HG03175 (cell line): ENCODE results near the gene GOLGA8Q.
"Not testable (repeated sequence)": the region's sequence is repeated elsewhere in the genome, so short reads cannot be mapped to it uniquely, and the experiment has no call there.

Source experiments
- ATAC-seq: cut with Tn5 transposase; IDR thresholded peaks from one replicate; pipeline ENCODE4 v1.9.1; 2021; ENCODE audit warnings: mild to moderate bottlenecking, moderate library complexity; ENCODE audit not compliant: unreplicated experiment

GOLGA8Q gene

GRCh38 chr15:30551750-30552149 is at the start of gene GOLGA8Q:
GOLGA8Q (plus strand) TSS chr15:30552050; CDS start chr15:30552078, 28 bp downstream.
- not testable (repeated sequence) for ATAC-seq

GRCh38 chr15:30502904-30503781 is 48.7 kb upstream of the GOLGA8Q start:
- ATAC-seq: not testable (repeated sequence)

- ATAC-seq: not testable (repeated sequence)
Observed at GRCh38 chr15:30504162-30504843, 47.5 kb upstream of the GOLGA8Q start.

- not testable (repeated sequence) for ATAC-seq
Observed at GRCh38 chr15:30514545-30514944, 37.3 kb upstream of the GOLGA8Q start.

- not testable (repeated sequence) for ATAC-seq
Observed at GRCh38 chr15:30523453-30524243, 28.2 kb upstream of the GOLGA8Q start.

- ATAC-seq: not testable (repeated sequence)
Observed at GRCh38 chr15:30525912-30526311, 25.9 kb upstream of the GOLGA8Q start.

GRCh38 chr15:30529049-30529448 is 22.8 kb upstream of the GOLGA8Q start:
- ATAC-seq: not testable (repeated sequence)

- ATAC-seq: not testable (repeated sequence)
Observed at GRCh38 chr15:30566949-30567348, 15.1 kb downstream of the GOLGA8Q start.

- ATAC-seq: not testable (repeated sequence)
Observed at GRCh38 chr15:30573012-30573491, 21.2 kb downstream of the GOLGA8Q start.

- ATAC-seq: not testable (repeated sequence)
Observed at GRCh38 chr15:30579394-30579970, 27.6 kb downstream of the GOLGA8Q start.

- not testable (repeated sequence) for ATAC-seq
Observed at GRCh38 chr15:30580716-30581115, 28.9 kb downstream of the GOLGA8Q start.

GRCh38 chr15:30598953-30599352 is 47.1 kb downstream of the GOLGA8Q start:
- ATAC-seq: not testable (repeated sequence)

GRCh38 chr15:30603796-30604195 is 51.9 kb downstream of the GOLGA8Q start, which contains the start of gene GOLGA8H:
GOLGA8H (plus strand) TSS chr15:30604028; CDS start chr15:30604126, 98 bp downstream.
- not testable (repeated sequence) for ATAC-seq
